ENCODE data around the gene LRMDA.

Gene LRMDA

GRCh38 chr10:76333796-76334195 lies 902.4 kb downstream of the LRMDA start:
- DNase-seq: no peak

GRCh38 chr10:76334255-76334654 lies 902.8 kb downstream of the LRMDA start:
- no peak for DNase-seq

GRCh38 chr10:76336213-76336963 lies 905.0 kb downstream of the LRMDA start:
- no peak for DNase-seq

- no peak for DNase-seq
These were observed 906.2 kb downstream of the LRMDA start for GRCh38 chr10:76337641-76338040.

- DNase-seq: no peak
These were observed 906.8 kb downstream of the LRMDA start for GRCh38 chr10:76338187-76338586.

- no peak for DNase-seq
These were observed 910.3 kb downstream of the LRMDA start for GRCh38 chr10:76341740-76342139.

- no peak for DNase-seq
These were observed 911.6 kb downstream of the LRMDA start for GRCh38 chr10:76342996-76343395.

DNA sequence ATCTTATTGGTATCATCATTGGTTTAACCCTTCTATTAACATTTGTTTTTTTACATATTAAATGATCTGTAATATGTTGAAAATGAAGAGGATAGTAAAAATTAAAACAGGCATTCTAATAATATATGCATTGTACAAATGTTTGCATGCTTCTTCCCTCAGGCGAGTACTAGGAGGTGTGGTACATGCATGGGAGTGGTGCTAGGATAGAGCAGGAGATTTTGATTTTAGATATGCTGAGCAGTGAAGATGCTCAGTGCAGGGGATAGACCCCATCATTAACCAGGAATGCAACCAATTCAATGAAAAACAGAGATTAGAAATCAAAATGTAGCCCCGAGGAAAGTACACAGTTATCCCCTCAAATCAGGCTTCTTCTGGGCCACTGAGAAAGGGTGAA lies 916.4 kb downstream of the LRMDA start:
- no peak for DNase-seq

- DNase-seq: no peak
These were observed 919.2 kb downstream of the LRMDA start for GRCh38 chr10:76350583-76350982.

- no peak for DNase-seq
These were observed 920.9 kb downstream of the LRMDA start for GRCh38 chr10:76352300-76352699.

GRCh38 chr10:76353237-76353851 lies 921.9 kb downstream of the LRMDA start:
- no peak for DNase-seq

DNA sequence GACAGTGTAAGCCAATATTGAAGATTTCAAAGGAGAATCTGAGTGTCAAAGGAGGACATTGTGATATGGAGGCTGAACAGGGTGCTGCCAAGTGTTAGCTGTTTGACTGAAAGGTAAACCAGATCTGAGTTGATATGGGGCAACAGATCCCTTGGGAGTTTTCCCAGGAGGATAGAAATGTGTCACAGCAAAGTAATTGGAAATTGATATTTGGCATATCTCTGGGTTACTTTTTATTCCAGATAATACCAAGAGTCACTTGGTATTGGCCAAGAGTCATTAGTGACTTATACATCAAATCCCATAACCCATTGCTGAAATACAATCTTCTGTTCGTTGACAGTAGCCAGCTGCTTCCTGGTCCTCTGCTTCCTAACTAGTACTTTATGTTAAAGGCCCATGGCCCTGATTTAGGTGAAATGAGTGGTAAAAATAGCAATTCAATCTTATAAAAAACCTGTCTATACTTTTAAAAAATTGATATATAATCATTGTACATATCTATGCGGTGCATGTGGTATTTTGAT lies 922.9 kb downstream of the LRMDA start:
- DNase-seq: no peak

DNA sequence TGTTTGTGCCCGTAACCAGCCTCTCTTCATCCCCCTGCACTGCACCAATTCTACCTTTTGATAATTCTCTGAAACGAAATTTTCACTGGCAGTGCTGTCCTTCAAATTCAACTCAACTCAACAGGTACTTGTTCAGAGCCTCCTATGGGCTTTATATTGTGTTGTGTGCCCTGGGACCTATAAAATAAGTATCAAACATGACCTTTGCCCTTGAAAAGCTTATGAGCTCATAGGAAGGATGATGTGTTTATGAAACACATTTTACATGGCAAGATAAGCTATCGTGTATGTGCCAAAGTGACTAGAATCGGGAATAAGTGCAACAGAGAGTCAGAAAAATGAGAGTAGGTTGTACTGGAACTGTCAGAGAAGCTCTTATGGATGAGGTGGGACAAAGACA lies 923.5 kb downstream of the LRMDA start:
- DNase-seq: no peak

DNA sequence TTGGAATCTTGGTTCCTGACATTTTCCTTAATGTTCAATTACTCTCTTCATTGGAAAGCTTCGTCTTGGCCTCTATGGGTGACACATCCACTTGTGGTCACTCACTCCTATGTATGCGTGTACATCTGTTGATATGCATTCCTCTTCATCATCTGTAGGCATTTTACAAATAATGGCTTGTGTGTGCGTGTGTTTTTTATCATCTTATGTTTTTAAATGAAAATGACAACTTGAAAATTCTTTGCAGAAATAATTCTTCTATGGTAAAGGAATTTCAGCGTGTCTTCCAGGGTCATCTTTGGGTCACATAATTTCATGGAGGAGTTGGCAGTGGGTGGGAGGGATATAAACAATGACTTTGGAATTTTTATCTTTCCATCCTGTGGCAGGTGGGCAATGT lies 925.1 kb downstream of the LRMDA start:
- DNase-seq: no peak

GRCh38 chr10:76357726-76358415 lies 926.4 kb downstream of the LRMDA start:
- DNase-seq: no peak

GRCh38 chr10:76358743-76359395 lies 927.4 kb downstream of the LRMDA start:
- DNase-seq: no peak

DNA sequence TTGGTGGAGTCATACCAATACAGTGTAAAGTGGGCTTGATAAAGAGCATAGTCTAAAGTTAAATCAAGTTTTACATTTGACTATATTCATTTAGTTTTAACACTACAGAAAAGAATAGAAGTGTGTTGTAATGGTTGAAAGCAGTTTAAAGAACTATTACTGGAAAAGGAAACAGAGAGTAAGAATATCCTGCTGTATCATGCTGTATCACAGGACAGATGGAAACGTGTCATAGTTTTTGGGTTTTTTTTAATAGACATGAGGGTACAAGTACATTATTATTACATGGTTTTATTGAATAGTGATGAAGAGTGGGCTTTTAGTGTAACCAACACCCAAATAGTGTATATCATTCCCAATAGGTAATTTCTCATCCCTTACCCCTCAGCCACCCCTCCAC lies 944.3 kb downstream of the LRMDA start:
- DNase-seq: no peak

DNA sequence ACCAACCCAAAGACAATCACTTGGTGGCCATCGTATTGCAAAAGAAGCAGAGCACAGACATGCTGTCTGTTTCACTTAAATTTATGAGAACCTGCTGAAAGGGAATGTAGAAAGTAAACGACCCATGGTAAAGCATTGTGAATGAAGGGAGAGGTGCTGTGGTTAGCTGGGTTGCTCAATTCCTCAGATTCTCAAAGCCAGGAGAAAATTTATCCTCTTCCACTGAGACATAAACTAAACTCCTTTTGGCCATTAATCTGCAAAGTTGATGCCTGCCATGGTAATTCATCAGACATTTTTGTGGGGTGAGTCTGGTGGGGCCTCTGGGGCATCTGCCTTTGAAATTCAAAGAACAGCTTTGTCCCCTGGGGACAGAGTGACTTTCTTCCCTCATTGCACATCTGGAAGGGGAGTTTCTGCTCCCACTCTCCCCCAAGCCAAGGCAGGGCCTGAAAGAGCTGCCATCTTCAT lies 951.0 kb downstream of the LRMDA start:
- no peak for DNase-seq

DNA sequence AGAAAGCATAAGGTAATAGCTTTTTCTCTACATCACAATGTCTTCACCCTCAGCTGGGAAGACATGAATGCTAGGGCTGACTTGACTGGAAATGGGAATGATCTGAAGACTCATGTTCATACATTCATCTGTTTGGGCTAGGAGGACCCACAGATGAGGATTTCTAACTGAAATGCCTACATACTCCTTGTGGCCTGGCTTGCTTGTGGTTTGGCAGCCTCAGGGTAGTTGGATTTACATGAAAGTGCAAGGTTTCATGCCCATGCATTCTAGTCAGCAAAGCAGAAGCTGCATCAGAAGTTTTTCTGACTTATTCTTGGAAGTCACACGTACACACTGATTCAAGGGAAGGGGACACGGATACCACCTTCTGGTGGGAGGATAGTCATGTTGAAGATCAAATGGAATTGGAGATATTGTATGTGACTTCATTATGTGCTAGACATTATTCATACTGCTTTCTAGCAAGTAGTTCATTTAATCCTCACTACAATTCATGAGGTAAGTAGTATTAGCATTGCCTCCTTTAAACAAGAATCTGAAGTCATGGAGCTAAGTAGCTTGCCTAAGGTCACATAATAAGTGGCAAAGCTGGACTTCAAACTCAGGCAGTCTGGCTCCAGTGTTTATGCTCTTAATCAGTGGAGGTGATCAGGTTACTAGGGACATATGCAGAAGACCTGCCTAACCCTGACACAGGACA lies 957.0 kb downstream of the LRMDA start:
- no peak for DNase-seq

GRCh38 chr10:76393875-76394706 lies 962.7 kb downstream of the LRMDA start:
- DNase-seq: no peak

GRCh38 chr10:76394707-76395042 lies 963.3 kb downstream of the LRMDA start:
- DNase-seq: no peak

- no peak for DNase-seq
These were observed 963.8 kb downstream of the LRMDA start for GRCh38 chr10:76395251-76395650.

Data from cerebellar nuclear complex (tissue), 1 donor.